Measurements from ENCODE around the gene ADAM15. TPM values are rescaled to one million over a fixed set of nuclear protein-coding genes. Genes with fewer than 3 reads are reported as not detected.

The ADAM15 gene, protein sequence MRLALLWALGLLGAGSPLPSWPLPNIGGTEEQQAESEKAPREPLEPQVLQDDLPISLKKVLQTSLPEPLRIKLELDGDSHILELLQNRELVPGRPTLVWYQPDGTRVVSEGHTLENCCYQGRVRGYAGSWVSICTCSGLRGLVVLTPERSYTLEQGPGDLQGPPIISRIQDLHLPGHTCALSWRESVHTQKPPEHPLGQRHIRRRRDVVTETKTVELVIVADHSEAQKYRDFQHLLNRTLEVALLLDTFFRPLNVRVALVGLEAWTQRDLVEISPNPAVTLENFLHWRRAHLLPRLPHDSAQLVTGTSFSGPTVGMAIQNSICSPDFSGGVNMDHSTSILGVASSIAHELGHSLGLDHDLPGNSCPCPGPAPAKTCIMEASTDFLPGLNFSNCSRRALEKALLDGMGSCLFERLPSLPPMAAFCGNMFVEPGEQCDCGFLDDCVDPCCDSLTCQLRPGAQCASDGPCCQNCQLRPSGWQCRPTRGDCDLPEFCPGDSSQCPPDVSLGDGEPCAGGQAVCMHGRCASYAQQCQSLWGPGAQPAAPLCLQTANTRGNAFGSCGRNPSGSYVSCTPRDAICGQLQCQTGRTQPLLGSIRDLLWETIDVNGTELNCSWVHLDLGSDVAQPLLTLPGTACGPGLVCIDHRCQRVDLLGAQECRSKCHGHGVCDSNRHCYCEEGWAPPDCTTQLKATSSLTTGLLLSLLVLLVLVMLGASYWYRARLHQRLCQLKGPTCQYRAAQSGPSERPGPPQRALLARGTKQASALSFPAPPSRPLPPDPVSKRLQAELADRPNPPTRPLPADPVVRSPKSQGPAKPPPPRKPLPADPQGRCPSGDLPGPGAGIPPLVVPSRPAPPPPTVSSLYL
- 125 and 162 TPM in 2 replicates for total RNA-seq

DNA sequence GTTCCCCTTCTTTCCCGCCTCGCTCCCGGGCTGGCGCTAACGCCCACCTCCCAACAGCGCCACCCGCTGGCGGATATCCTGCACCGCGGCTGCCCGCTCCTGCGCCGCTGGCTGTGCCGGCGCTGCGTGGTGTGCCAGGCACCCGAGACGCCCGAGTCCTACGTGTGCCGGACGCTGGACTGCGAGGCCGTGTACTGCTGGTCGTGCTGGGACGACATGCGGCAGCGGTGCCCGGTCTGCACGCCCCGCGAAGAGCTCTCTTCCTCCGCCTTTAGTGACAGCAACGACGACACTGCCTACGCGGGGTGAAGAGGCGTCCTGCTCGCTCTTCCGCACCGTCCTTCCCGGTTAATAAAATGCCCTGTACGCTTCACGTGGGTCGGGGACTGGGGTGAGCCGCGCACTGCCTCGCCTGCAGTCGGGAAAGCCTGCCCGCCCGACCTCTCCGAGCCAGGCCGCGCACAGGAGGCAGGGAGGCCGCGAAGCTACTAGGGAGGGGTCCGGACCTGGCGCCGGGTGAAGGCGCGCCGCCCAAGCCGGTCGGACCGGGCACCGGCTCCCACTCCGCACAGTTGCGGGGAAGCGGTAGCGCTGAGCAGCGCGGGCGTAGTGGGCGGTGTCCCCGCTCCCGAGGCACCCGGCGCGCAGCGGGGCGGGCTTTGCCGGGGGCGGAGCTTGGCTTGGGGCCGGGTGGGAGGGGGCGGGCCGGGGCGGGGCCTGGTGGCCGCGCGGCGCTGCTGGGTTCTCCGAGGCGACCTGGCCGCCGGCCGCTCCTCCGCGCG, at the start of gene ADAM15:
Gene ADAM15 (plus strand): TSS at position 757 of the 782 bp plus-strand sequence. CDS start 71 bp downstream, outside the sequence.

DNA sequence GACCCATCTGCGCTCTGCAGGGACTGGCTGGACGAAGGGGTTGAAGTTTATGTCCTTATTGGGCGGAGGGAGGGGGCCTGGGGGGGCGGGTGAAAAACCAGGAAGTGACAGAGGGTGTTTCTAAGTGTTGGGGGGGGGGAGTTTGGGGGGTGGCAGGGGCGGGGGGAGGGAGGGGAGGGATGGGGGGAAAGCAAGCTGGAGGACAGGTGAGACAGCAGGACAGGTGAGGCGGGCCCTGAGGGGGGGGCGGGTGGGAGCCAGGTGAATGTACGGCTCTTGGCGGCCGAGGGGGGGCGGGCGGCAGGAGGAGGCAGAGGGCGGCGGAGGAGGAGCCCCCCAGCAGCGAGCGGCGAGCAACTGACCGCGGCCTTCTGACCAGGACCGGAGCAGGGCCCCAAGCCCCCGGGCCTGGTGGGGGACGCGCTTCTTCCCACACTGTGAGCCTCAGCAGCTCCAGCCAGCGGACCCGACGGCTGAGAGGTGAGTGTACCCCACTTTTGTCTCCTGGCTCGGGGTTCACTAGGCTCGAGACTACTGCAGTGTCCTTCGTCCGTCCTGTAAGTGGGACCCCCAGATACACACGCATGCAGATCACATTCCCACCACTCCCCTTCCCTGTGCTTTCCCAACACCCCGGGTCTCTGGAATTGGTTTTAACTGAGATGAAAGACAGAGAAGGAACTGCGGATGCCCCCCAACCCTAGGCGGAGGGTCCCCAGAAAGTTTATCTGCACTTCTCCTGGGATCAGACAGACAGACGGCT, 48.5 kb upstream of the ADAM15 start, which contains the start of gene ZBTB7B:
Gene ZBTB7B (plus strand): TSS at position 339 of the 763 bp plus-strand sequence. CDS start 11,859 bp downstream, outside the sequence.

DNA sequence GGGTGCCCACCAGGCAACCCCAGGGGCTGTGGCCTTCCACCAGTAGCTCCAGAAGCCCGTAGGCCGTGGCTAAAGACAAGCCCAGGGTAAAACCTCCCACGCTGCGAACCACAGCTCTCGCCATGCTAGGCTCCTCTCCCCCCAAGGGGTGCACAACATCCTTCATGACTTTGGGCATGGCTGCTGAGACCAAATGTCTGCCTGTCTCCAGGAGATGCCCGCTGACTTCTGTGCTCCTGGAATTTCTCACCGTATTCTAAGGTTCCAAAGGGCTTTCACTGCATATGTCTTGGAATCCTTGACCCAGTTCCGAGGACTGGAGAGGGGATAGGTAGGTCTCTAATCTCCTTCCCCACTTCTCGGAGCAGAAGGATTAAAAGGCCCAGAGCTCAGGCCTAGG, 17.6 kb upstream of the ADAM15 start, which contains the start of the genes DCST1 and DCST2:
Gene DCST1 (plus strand): TSS at position 301 of the 400 bp plus-strand sequence. CDS start 213 bp downstream, outside the sequence.
Gene DCST2 (minus strand): TSS at position 258 of the 400 bp plus-strand sequence. CDS start 80 bp downstream, at position 178.

DNA sequence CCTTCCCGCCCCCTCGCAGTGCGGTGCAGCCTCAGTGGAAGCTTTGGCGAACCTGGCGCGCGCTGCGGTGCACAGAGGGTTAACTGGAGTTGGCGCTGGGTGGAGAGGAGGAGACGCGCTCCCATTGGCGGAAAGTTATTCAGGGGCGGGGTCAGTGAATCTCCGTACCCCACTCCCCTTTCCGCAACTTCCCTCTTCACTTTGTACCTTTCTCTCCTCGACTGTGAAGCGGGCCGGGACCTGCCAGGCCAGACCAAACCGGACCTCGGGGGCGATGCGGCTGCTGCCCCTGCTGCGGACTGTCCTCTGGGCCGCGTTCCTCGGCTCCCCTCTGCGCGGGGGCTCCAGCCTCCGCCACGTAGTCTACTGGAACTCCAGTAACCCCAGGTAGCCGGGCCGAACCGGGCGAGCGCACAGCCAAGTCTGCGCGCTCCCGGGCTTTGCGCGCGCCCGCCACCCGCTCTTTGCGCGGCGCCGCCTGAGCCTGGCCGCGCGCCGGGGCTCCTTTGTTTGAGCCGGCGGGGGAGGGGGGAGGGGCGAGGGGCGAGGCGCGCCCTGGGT, 12.5 kb downstream of the ADAM15 start, which contains the start of gene EFNA4:
Gene EFNA4 (plus strand): TSS at position 191 of the 561 bp plus-strand sequence. CDS start 84 bp downstream, at position 275.

DNA sequence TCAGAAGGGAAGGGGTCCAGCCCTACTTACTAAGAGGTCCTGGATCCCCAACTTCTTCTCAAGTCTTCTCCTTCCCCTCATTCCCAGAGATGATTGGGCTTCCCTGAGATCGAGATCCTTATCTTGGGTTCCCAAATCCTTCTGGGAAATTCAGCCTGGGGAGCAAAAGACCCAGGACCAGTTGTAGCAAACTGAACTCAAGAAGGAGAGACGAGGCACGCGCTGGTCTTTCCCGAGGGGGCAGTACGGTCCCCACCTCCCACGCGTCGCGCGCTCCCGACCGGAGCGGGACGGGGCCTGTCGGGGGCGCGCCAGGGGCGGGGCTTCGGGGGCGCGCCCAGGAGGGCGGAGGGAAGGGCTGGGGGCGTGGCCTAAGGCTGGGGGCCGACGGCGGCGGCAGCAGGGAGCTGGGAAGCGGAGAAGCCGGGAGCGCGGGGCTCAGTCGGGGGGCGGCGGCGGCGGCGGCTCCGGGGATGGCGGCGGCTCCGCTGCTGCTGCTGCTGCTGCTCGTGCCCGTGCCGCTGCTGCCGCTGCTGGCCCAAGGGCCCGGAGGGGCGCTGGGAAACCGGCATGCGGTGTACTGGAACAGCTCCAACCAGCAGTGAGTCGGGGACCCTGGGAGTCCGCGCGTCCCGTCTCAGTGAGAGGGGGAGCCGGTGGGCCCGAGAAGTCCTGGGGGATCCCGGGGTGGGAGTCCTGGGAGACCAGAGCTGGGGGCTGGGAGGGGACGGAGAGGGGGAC, 27.5 kb downstream of the ADAM15 start, which contains the start of gene EFNA3:
Gene EFNA3 (plus strand): TSS at position 369 of the 741 bp plus-strand sequence. CDS start 105 bp downstream, at position 474.

Other genes with a start within 250 kb of the ADAM15 start
- under 0.01 and 0.16 TPM in 2 replicates for gene KCNN3, start 181.0 kb upstream of the ADAM15 start, total RNA-seq
- 6.3 and 11.2 TPM in 2 replicates for gene PMVK, start 114.6 kb upstream of the ADAM15 start, total RNA-seq
- 56.7 and 64.0 TPM in 2 replicates for gene PBXIP1, start 95.2 kb upstream of the ADAM15 start, total RNA-seq
- 7.8 and 10.7 TPM in 2 replicates for gene PYGO2, start 89.5 kb upstream of the ADAM15 start, total RNA-seq
- 311 and 372 TPM in 2 replicates for gene SHC1, start 80.6 kb upstream of the ADAM15 start, total RNA-seq
- 22.6 and 37.6 TPM in 2 replicates for gene CKS1B, start 76.6 kb upstream of the ADAM15 start, total RNA-seq
- 19.6 and 24.9 TPM in 2 replicates for gene FLAD1, start 68.0 kb upstream of the ADAM15 start, total RNA-seq
- gene LENEP, start 57.7 kb upstream of the ADAM15 start, total RNA-seq, result not detected in 2 replicates
- 13.9 and 16.8 TPM in 2 replicates for gene ZBTB7B, start 48.5 kb upstream of the ADAM15 start, total RNA-seq
- 0.18 TPM in 1 of 2 replicates, not detected in the other for gene DCST2, start 17.5 kb upstream of the ADAM15 start, total RNA-seq
- not detected in 2 replicates for gene DCST1, start 17.5 kb upstream of the ADAM15 start, total RNA-seq
- 5.8 and 8.5 TPM in 2 replicates for gene EFNA4, start 12.4 kb downstream of the ADAM15 start, total RNA-seq
- gene EFNA3, start 27.5 kb downstream of the ADAM15 start, total RNA-seq, result 0.90 and 2.8 TPM in 2 replicates
- gene EFNA1, start 76.6 kb downstream of the ADAM15 start, total RNA-seq, result 5.8 and 12.2 TPM in 2 replicates
- gene SLC50A1, start 84.5 kb downstream of the ADAM15 start, total RNA-seq, result 36.6 and 43.5 TPM in 2 replicates
- 26.9 and 50.1 TPM in 2 replicates for gene DPM3, start 89.2 kb downstream of the ADAM15 start, total RNA-seq
- gene KRTCAP2, start 122.0 kb downstream of the ADAM15 start, total RNA-seq, result 139 and 169 TPM in 2 replicates
- gene TRIM46, start 122.5 kb downstream of the ADAM15 start, total RNA-seq, result 0.97 and 1.1 TPM in 2 replicates
- 11.9 and 14.7 TPM in 2 replicates for gene THBS3, start 156.6 kb downstream of the ADAM15 start, total RNA-seq
- gene MTX1, start 157.4 kb downstream of the ADAM15 start, total RNA-seq, result 46.0 and 73.2 TPM in 2 replicates
- gene ENTREP3, start 204.2 kb downstream of the ADAM15 start, total RNA-seq, result 6.6 and 7.6 TPM in 2 replicates
- 67.5 and 116 TPM in 2 replicates for gene SCAMP3, start 211.0 kb downstream of the ADAM15 start, total RNA-seq
- gene CLK2, start 222.2 kb downstream of the ADAM15 start, total RNA-seq, result 22.2 and 25.6 TPM in 2 replicates
- gene HCN3, start 226.1 kb downstream of the ADAM15 start, total RNA-seq, result under 0.01 and 0.90 TPM in 2 replicates